HepG2 (cell line): ENCODE data around the gene VASN. TPM values are rescaled to one million over a fixed set of nuclear protein-coding genes. Genes with fewer than 3 reads are reported as not detected.

Experiments
- ATAC-seq: fragments of 200-7000 bp; cut with Tn5 transposase; 3 replicates; pipeline ENCODE4 v1.9.1; 2020; ENCODE audit warnings: mild to moderate bottlenecking, moderate library complexity
- BruUV-seq: library from RNA; stranded (reverse); fragments of 400-500 nt; replicated peaks from 2 replicates; lab custom pipeline; 2021; lab: Mats Ljungman, UMichigan
- CTCF ChIA-PET: fragments of 300-600 bp; formaldehyde crosslinking; extraction: SDS; loops from one replicate; lab custom pipeline; 2021; ENCODE audit warnings: low total read pairs, inconsistent platforms, low intra/inter-chr PET ratio; lab: Yijun Ruan, JAX
- POLR2A ChIA-PET: fragments of 350-600 bp; sonication (Branson Sonifier 250); formaldehyde crosslinking; loops from one replicate; lab custom pipeline; 2020; ENCODE audit warnings: antibody characterized with exemption, inconsistent platforms; lab: Yijun Ruan, JAX
- DNase-seq: peaks from one replicate; pipeline ENCODE4 v3.0.0-alpha.2; 2015; ENCODE audit warnings: low spot score
- FAIRE-seq: peaks from 3 replicates; lab custom pipeline; 2011; peaks lifted over from hg19 to GRCh38; lab: Jason Lieb, UNC
- H2AFZ ChIP-seq: one replicate; pipeline ENCODE4 v1.6.1; 2011; ENCODE audit warnings: low read length, inconsistent platforms
- H3K27ac ChIP-seq: fragments of 300-600 bp; 3 replicates; pipeline ENCODE4 v1.8.0; 2011; ENCODE audit warnings: mixed run types, mild to moderate bottlenecking, mixed read lengths, low read length, inconsistent platforms; ENCODE audit not compliant: insufficient read depth; ENCODE audit errors: extremely low read length
- H3K27me3 ChIP-seq, 2 experiments: fragments of 200-600 bp in 1 of 2; 2 replicates in 1 of 2; 3 replicates in 1 of 2; pipeline versions ENCODE4 v1.6.0 to v1.8.0; 2011; ENCODE audit warnings: low read length in 2 of 2, mild to moderate bottlenecking in 2 of 2, moderate library complexity in 2 of 2, inconsistent platforms in 1 of 2; ENCODE audit not compliant: insufficient read depth in 2 of 2, control insufficient read depth in 1 of 2
- H3K36me3 ChIP-seq, 2 experiments: fragments of 200-600 bp in 1 of 2; replicated peaks in 1 of 2; 2 replicates in 1 of 2; 3 replicates in 1 of 2; pipeline versions ENCODE4 v1.5.1 to v1.8.0; 2011; ENCODE audit warnings: low read length in 2 of 2, inconsistent platforms in 1 of 2; ENCODE audit not compliant: insufficient read depth in 2 of 2, control insufficient read depth in 1 of 2
- H3K4me1 ChIP-seq: 2 replicates; pipeline ENCODE4 v1.5.1; 2012; ENCODE audit warnings: low read length, inconsistent platforms; ENCODE audit not compliant: insufficient read depth
- H3K4me2 ChIP-seq: 2 replicates; pipeline ENCODE4 v1.6.0; 2011; ENCODE audit warnings: low read depth, low read length, inconsistent platforms
- H3K4me3 ChIP-seq, 3 experiments: fragments of 200-600 bp in 1 of 3; sonication (generic), shearing (Covaris generic) in 1 of 3; replicated peaks in 1 of 3; 2 replicates each; pipeline ENCODE4 v1.5.1; 2011 to 2016; ENCODE audit warnings: low read length in 3 of 3, inconsistent platforms in 2 of 3, low read depth in 2 of 3, mild to moderate bottlenecking in 2 of 3, control low read depth in 1 of 3, mixed read lengths in 1 of 3; ENCODE audit not compliant: insufficient read depth in 1 of 3
- H3K79me2 ChIP-seq: one replicate; pipeline ENCODE4 v1.6.1; 2011; ENCODE audit warnings: low read length, inconsistent platforms; ENCODE audit not compliant: insufficient read depth
- H3K9ac ChIP-seq: 2 replicates; pipeline ENCODE4 v1.6.0; 2011; ENCODE audit warnings: mild to moderate bottlenecking, low read depth, low read length, inconsistent platforms; ENCODE audit not compliant: insufficient read depth
- H3K9me3 ChIP-seq: 2 replicates; pipeline ENCODE4 v1.5.1; 2012; ENCODE audit warnings: mild to moderate bottlenecking, low read length
- H4K20me1 ChIP-seq: 2 replicates; pipeline ENCODE4 v1.6.0; 2011; ENCODE audit warnings: inconsistent platforms, mild to moderate bottlenecking, low read length, moderate library complexity; ENCODE audit not compliant: insufficient read depth
- ELF1 ChIP-seq: sonication (generic); formaldehyde crosslinking; IDR thresholded peaks from 2 replicates; pipeline ENCODE4 v1.4.0; 2020; ENCODE audit warnings: missing genetic modification reagents
- NR2C2 ChIP-seq: sonication (generic); formaldehyde crosslinking; IDR thresholded peaks from 2 replicates; pipeline ENCODE4 v1.4.0; 2020; ENCODE audit warnings: missing genetic modification reagents, mild to moderate bottlenecking, moderate library complexity, borderline replicate concordance
- NR2F6 ChIP-seq, 2 experiments: IDR thresholded peaks; 2 replicates each; pipeline ENCODE4 v1.6.1; 2016; ENCODE audit warnings: antibody characterized with exemption in 1 of 2, mild to moderate bottlenecking in 1 of 2
- PPARG ChIP-seq: conservative IDR thresholded peaks from 2 replicates; pipeline ENCODE4 v1.6.1; 2016; ENCODE audit warnings: missing biosample characterization, missing genetic modification reagents
- RBM22 ChIP-seq: fragments of 200-400 bp; formaldehyde crosslinking; optimal IDR thresholded peaks from 2 replicates; pipeline ENCODE3; 2017; ENCODE audit warnings: mild to moderate bottlenecking, low read length, moderate library complexity
- SALL1 ChIP-seq: sonication (generic); formaldehyde crosslinking; IDR thresholded peaks from 2 replicates; pipeline ENCODE4 v1.8.0; 2022; ENCODE audit warnings: mild to moderate bottlenecking, missing genetic modification reagents
- SIN3B ChIP-seq: fragments of 150-350 bp; IDR thresholded peaks from 2 replicates; pipeline ENCODE4 v1.6.1; 2014; ENCODE audit warnings: low read length
- TBX2 ChIP-seq: sonication (generic); formaldehyde crosslinking; IDR thresholded peaks from 2 replicates; pipeline ENCODE4 v1.5.0; 2020; ENCODE audit warnings: missing genetic modification reagents, mild to moderate bottlenecking, borderline replicate concordance
- ZFY ChIP-seq: sonication (generic); formaldehyde crosslinking; IDR thresholded peaks from 2 replicates; pipeline ENCODE4 v1.4.0; 2020; ENCODE audit warnings: missing genetic modification reagents
- WGBS: methylation state at CpG from one replicate; pipeline ENCODE4 v1.1.6; 2017; ENCODE audit warnings: low lambda C conversion rate; 5-methylcytosine and 5-hydroxymethylcytosine counted together
- in situ Hi-C: cut with HindIII; loops from 2 replicates; pipeline ENCODE4 v1.10.0; 2017; ENCODE audit warnings: low pct_unique_long_range_greater_than_20kb; ENCODE audit not compliant: extremely low pct_ligation_motif_present
- intact Hi-C: fragments of 100-400 bp; cut with micrococcal nuclease; formaldehyde crosslinking; loops from one replicate; pipeline ENCODE4 v1.10.0; 2022; ENCODE audit not compliant: unreplicated experiment
- polyA plus RNA-seq, 8 experiments: library from polyadenylated mRNA; depleted of rRNA in 3 of 8; stranded (reverse) in 7 of 8; unstranded in 1 of 8; fragments of >200 nt; fragmentation: Illumina TruSeq in 4 of 8; extraction: Trizol in 4 of 8; gene quantifications; 2 replicates each; pipeline versions ENCODE4 v1.2.1 to v1.2.3, GENCODE V29; 2011 to 2016; ENCODE audit warnings: low read depth in 4 of 8, missing spikeins in 1 of 8, mixed read lengths in 1 of 8; ENCODE audit not compliant: insufficient read depth in 1 of 8
- total RNA-seq, 5 experiments: library from RNA; depleted of rRNA; stranded (reverse); fragments of >200 nt; fragmentation: Illumina TruSeq; extraction: Trizol; gene quantifications; 2 replicates each; pipeline ENCODE4 v1.2.3, GENCODE V29; 2016; ENCODE audit warnings: low read depth in 1 of 5
- TF ChIP-seq, protein P1 (sequence below): sonication (generic); formaldehyde crosslinking; conservative IDR thresholded peaks from 2 replicates; pipeline ENCODE4 v1.8.1; 2023; ENCODE audit warnings: missing genetic modification reagents
- TF ChIP-seq, protein P2 (sequence below): sonication (generic); formaldehyde crosslinking; IDR thresholded peaks from 2 replicates; pipeline ENCODE4 v1.9.0; 2022; ENCODE audit warnings: missing genetic modification reagents, mild to moderate bottlenecking, borderline replicate concordance
- TF ChIP-seq, protein P3 (sequence below): sonication (generic); formaldehyde crosslinking; IDR thresholded peaks from 2 replicates; pipeline ENCODE4 v1.9.0; 2022; ENCODE audit warnings: low read depth, missing genetic modification reagents
- TF ChIP-seq, protein P4 (sequence below): sonication (generic); formaldehyde crosslinking; IDR thresholded peaks from 2 replicates; pipeline ENCODE4 v1.5.1; 2020; ENCODE audit warnings: mild to moderate bottlenecking, missing genetic modification reagents, moderate library complexity

VASN gene
- total and polyA plus RNA-seq, 2 of the 13 experiments (the other 11 are each of a cell fraction or from before 2014, with no cell fraction given), result 8.4 to 18.2 TPM

DNA sequence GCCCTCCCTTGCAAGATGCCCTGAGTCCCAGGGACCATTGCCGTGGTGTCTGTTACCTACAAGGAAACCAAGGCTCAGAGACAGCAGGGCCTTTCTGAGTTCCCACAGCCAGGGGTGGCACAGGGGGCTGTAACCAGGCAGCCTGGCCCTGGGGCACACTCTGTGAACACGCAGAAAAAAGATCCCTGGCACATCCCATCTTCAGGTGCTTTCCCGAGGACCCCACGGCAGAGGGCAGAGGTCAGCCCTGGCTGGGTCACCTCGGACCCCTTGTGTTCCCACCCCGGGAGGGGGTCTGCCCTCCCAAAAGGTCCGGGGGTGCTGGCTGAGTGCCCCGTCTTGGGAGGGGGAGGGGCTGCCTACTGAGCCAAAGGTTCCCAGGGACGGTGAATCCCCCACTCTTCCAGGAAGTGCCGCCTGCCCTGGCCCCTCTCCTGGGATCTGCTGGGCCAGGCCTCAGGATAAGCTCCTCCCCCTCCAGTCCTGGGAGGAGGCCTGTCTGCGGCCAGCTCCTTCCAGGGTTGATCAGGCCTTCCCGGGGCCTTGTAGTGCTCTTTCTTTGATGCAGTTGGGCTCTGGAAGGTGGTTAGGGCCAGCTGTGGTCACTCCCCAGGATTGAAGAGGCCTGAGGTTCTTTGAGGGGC is 47.7 kb upstream of the VASN start:
- Histone ChIP-seq H3K4me2 (peak overlapping the region; percentile 95), H3K9me3 (no peaks in the 10 kb centered on the region), H3K27ac (no peak overlapping the region), H3K79me2 (no peaks in the 10 kb centered on the region), H4K20me1 (no peaks in the 10 kb centered on the region), H3K27me3 (peaks cover 0 to 31% of the 10 kb centered on the region in 2 experiments; a peak in 2 of 5 replicates), H2AFZ (no peak overlapping the region), H3K36me3 (no peaks in the 10 kb centered on the region), H3K4me1 (peaks cover 75% of the 10 kb centered on the region), H3K9ac (peak overlapping the region; percentile 66), H3K4me3 (peak overlapping the region; percentile 42 to 70 (median 51); a peak in 5 of 6 replicates)
- ChIA-PET CTCF (interaction anchor here (1.2 kb wide), 1 partner anchor 10 kb away, joined by 3 read pairs; no protein-coding TSS in a partner anchor), POLR2A (interaction anchor here (0.9 to 2.5 kb wide), 9 partner anchors 9 to 70 kb away, joined by 3 to 11 read pairs (median 6); partner anchors contain the start of genes TFAP4 and VASN)
- ATAC-seq (peak; percentile 26), FAIRE-seq (no peak), DNase-seq (no peak)
- in situ Hi-C loops, result loop anchor here (5.0 to 10.0 kb wide), 2 partner anchors 49 to 117 kb away; partner anchors contain the start of gene TFAP4
- WGBS, result 0% methylated on average over 2 of the region's 12 CpGs
- intact Hi-C loops, result no loop called here
- BruUV-seq, result no TSS peak
- TF ChIP-seq PPARG (0 out of 2 replicates have a peak, but pooled peaks have one; percentile 19), ZFY (peak; percentile 28; the same call in 1 of the 2 replicates), NR2F6 (IDR thresholded peaks at IDR 0.05) (no peak), NR2F6 (CRISPR knock-in tag; IDR thresholded peaks at IDR 0.05) (peak; percentile 4; the same call in 1 of the 2 replicates), SIN3B (no peak), RBM22 (peak; percentile 23), NR2C2 (CRISPR knock-in tag) (peak; percentile 47; the same call in 1 of the 2 replicates), TBX2 (CRISPR knock-in tag) (peak; percentile 24; the same call in 1 of the 2 replicates), ELF1 (CRISPR knock-in tag) (peak; percentile 72), SALL1 (CRISPR knock-in tag) (peak; percentile 27; the same call in 1 of the 2 replicates)
- TF ChIP-seq, protein P1, sequence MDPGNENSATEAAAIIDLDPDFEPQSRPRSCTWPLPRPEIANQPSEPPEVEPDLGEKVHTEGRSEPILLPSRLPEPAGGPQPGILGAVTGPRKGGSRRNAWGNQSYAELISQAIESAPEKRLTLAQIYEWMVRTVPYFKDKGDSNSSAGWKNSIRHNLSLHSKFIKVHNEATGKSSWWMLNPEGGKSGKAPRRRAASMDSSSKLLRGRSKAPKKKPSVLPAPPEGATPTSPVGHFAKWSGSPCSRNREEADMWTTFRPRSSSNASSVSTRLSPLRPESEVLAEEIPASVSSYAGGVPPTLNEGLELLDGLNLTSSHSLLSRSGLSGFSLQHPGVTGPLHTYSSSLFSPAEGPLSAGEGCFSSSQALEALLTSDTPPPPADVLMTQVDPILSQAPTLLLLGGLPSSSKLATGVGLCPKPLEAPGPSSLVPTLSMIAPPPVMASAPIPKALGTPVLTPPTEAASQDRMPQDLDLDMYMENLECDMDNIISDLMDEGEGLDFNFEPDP (CRISPR knock-in tag), result no peak
- TF ChIP-seq, protein P2, sequence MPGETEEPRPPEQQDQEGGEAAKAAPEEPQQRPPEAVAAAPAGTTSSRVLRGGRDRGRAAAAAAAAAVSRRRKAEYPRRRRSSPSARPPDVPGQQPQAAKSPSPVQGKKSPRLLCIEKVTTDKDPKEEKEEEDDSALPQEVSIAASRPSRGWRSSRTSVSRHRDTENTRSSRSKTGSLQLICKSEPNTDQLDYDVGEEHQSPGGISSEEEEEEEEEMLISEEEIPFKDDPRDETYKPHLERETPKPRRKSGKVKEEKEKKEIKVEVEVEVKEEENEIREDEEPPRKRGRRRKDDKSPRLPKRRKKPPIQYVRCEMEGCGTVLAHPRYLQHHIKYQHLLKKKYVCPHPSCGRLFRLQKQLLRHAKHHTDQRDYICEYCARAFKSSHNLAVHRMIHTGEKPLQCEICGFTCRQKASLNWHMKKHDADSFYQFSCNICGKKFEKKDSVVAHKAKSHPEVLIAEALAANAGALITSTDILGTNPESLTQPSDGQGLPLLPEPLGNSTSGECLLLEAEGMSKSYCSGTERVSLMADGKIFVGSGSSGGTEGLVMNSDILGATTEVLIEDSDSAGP (CRISPR knock-in tag), result peak; percentile 28; the same call in 1 of the 2 replicates
- TF ChIP-seq, protein P3, sequence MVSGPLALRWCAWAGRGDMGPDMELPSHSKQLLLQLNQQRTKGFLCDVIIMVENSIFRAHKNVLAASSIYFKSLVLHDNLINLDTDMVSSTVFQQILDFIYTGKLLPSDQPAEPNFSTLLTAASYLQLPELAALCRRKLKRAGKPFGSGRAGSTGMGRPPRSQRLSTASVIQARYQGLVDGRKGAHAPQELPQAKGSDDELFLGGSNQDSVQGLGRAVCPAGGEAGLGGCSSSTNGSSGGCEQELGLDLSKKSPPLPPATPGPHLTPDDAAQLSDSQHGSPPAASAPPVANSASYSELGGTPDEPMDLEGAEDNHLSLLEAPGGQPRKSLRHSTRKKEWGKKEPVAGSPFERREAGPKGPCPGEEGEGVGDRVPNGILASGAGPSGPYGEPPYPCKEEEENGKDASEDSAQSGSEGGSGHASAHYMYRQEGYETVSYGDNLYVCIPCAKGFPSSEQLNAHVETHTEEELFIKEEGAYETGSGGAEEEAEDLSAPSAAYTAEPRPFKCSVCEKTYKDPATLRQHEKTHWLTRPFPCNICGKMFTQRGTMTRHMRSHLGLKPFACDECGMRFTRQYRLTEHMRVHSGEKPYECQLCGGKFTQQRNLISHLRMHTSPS (CRISPR knock-in tag), result 0 out of 2 replicates have a peak, but pooled peaks have one; percentile 39
- TF ChIP-seq, protein P4, sequence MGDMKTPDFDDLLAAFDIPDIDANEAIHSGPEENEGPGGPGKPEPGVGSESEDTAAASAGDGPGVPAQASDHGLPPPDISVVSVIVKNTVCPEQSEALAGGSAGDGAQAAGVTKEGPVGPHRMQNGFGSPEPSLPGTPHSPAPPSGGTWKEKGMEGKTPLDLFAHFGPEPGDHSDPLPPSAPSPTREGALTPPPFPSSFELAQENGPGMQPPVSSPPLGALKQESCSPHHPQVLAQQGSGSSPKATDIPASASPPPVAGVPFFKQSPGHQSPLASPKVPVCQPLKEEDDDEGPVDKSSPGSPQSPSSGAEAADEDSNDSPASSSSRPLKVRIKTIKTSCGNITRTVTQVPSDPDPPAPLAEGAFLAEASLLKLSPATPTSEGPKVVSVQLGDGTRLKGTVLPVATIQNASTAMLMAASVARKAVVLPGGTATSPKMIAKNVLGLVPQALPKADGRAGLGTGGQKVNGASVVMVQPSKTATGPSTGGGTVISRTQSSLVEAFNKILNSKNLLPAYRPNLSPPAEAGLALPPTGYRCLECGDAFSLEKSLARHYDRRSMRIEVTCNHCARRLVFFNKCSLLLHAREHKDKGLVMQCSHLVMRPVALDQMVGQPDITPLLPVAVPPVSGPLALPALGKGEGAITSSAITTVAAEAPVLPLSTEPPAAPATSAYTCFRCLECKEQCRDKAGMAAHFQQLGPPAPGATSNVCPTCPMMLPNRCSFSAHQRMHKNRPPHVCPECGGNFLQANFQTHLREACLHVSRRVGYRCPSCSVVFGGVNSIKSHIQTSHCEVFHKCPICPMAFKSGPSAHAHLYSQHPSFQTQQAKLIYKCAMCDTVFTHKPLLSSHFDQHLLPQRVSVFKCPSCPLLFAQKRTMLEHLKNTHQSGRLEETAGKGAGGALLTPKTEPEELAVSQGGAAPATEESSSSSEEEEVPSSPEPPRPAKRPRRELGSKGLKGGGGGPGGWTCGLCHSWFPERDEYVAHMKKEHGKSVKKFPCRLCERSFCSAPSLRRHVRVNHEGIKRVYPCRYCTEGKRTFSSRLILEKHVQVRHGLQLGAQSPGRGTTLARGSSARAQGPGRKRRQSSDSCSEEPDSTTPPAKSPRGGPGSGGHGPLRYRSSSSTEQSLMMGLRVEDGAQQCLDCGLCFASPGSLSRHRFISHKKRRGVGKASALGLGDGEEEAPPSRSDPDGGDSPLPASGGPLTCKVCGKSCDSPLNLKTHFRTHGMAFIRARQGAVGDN (CRISPR knock-in tag), result peak; percentile 55
